ENCODE data around the gene GEMIN7. TPM values are rescaled to one million over a fixed set of nuclear protein-coding genes. Genes with fewer than 3 reads are reported as not detected.

Gene GEMIN7
- total RNA-seq, 1 experiment from 2014 or later: 35.5 TPM

GRCh38 chr19:45070861-45071544 is 8.1 kb upstream of the GEMIN7 start:
- ATAC-seq (no peak), DNase-seq (no peak)
- Histone ChIP-seq H3K4me3 (ENCODE audit: low read length) (no peak overlapping the region), H3K9me3 (ENCODE audit: low read length) (no peaks in the 10 kb centered on the region), H2AFZ (ENCODE audit: low read length) (no peak overlapping the region), H3K36me3 (ENCODE audit: low read depth, low read length) (no peaks in the 10 kb centered on the region), H3K79me2 (ENCODE audit: low read length) (peaks cover 14% of the 10 kb centered on the region), H3K9ac (ENCODE audit: low read length) (no peak overlapping the region), H3K27me3 (ENCODE audit: low read length) (no peaks in the 10 kb centered on the region), H3K9me2 (replicated peaks; ENCODE audit: low read length) (no peaks in the 10 kb centered on the region), H3K4me2 (ENCODE audit: low read length) (no peak overlapping the region), H3K27ac (ENCODE audit: low read length) (no peak overlapping the region), H3K4me1 (ENCODE audit: insufficient read depth, low read length) (no peaks in the 10 kb centered on the region; the same call in 1 of the 2 replicates), H3F3A (ENCODE audit: low read length, unreplicated experiment) (no peaks in the 10 kb centered on the region), H4K20me1 (ENCODE audit: low read length) (no peaks in the 10 kb centered on the region)
- no TSS peak for BruUV-seq (replicated peaks)
- POLR2A ChIA-PET (ENCODE audit: unreplicated experiment): no interaction called here
- CTCF ChIA-PET: no interaction called here
- TF ChIP-seq CTCF (conservative IDR thresholded peaks at IDR 0.05; ENCODE audit: low read depth, low read length) (no peak), EZH2phosphoT487 (IDR thresholded peaks at IDR 0.05; ENCODE audit: borderline replicate concordance, low read length) (no peak), EZH2 (IDR thresholded peaks at IDR 0.05; ENCODE audit: low read length, unreplicated experiment) (no peak)
- intact Hi-C loops (cut with micrococcal nuclease): no loop called here

GRCh38 chr19:45071545-45071938 is 7.5 kb upstream of the GEMIN7 start:
- Histone ChIP-seq H3K4me2 (ENCODE audit: low read length) (no peak overlapping the region), H3K9me2 (replicated peaks; ENCODE audit: low read length) (no peaks in the 10 kb centered on the region), H3K9ac (ENCODE audit: low read length) (no peak overlapping the region), H3K79me2 (ENCODE audit: low read length) (peaks cover 14% of the 10 kb centered on the region), H2AFZ (ENCODE audit: low read length) (no peak overlapping the region), H3K27me3 (ENCODE audit: low read length) (no peaks in the 10 kb centered on the region), H3F3A (ENCODE audit: low read length, unreplicated experiment) (no peaks in the 10 kb centered on the region), H3K27ac (ENCODE audit: low read length) (no peak overlapping the region), H3K9me3 (ENCODE audit: low read length) (no peaks in the 10 kb centered on the region), H3K36me3 (ENCODE audit: low read depth, low read length) (no peaks in the 10 kb centered on the region), H4K20me1 (ENCODE audit: low read length) (no peaks in the 10 kb centered on the region), H3K4me1 (ENCODE audit: insufficient read depth, low read length) (peaks cover 1% of the 10 kb centered on the region), H3K4me3 (ENCODE audit: low read length) (no peak overlapping the region)
- DNase-seq (no peak), ATAC-seq (no peak)
- TF ChIP-seq EZH2 (IDR thresholded peaks at IDR 0.05; ENCODE audit: low read length, unreplicated experiment) (no peak), CTCF (conservative IDR thresholded peaks at IDR 0.05; ENCODE audit: low read depth, low read length) (no peak), EZH2phosphoT487 (IDR thresholded peaks at IDR 0.05; ENCODE audit: borderline replicate concordance, low read length) (no peak)
- ChIA-PET POLR2A (ENCODE audit: unreplicated experiment) (no interaction called here), CTCF (no interaction called here)
- BruUV-seq (replicated peaks): no TSS peak
- intact Hi-C loops (cut with micrococcal nuclease): no loop called here

GRCh38 chr19:45071969-45072790 is 6.9 kb upstream of the GEMIN7 start:
- Histone ChIP-seq H2AFZ (ENCODE audit: low read length) (no peak overlapping the region), H3K27me3 (ENCODE audit: low read length) (no peaks in the 10 kb centered on the region), H3F3A (ENCODE audit: low read length, unreplicated experiment) (no peaks in the 10 kb centered on the region), H4K20me1 (ENCODE audit: low read length) (no peaks in the 10 kb centered on the region), H3K4me3 (ENCODE audit: low read length) (no peak overlapping the region), H3K9me3 (ENCODE audit: low read length) (no peaks in the 10 kb centered on the region), H3K36me3 (ENCODE audit: low read depth, low read length) (no peaks in the 10 kb centered on the region), H3K79me2 (ENCODE audit: low read length) (peaks cover 14% of the 10 kb centered on the region), H3K27ac (ENCODE audit: low read length) (no peak overlapping the region), H3K9ac (ENCODE audit: low read length) (no peak overlapping the region), H3K4me1 (ENCODE audit: insufficient read depth, low read length) (peaks cover 6% of the 10 kb centered on the region), H3K4me2 (ENCODE audit: low read length) (no peak overlapping the region), H3K9me2 (replicated peaks; ENCODE audit: low read length) (no peaks in the 10 kb centered on the region)
- ChIA-PET CTCF (no interaction called here), POLR2A (ENCODE audit: unreplicated experiment) (no interaction called here)
- DNase-seq (no peak), ATAC-seq (no peak)
- intact Hi-C loops (cut with micrococcal nuclease): no loop called here
- TF ChIP-seq EZH2 (IDR thresholded peaks at IDR 0.05; ENCODE audit: low read length, unreplicated experiment) (no peak), EZH2phosphoT487 (IDR thresholded peaks at IDR 0.05; ENCODE audit: borderline replicate concordance, low read length) (no peak)
- BruUV-seq (replicated peaks): no TSS peak

Data from PC-3 (cell line).